IMR-90 (cell line): ENCODE measurements around the gene PMM2. TPM values are rescaled to one million over a fixed set of nuclear protein-coding genes. Genes with fewer than 3 reads are reported as not detected.

ENCODE experiments used
- ATAC-seq: fragments of 200-7000 bp; cut with Tn5 transposase; 2 replicates; pipeline ENCODE4 v1.9.1; 2020; ENCODE audit warnings: low read depth, mild to moderate bottlenecking, moderate library complexity
- BruUV-seq: library from RNA; stranded (reverse); fragments of 400-500 nt; replicated peaks from 2 replicates; lab custom pipeline; 2021; lab: Mats Ljungman, UMichigan
- CTCF ChIA-PET: fragments of 300-600 bp; formaldehyde crosslinking; extraction: SDS; loops from one replicate; lab custom pipeline; 2021; ENCODE audit warnings: antibody characterized with exemption; lab: Yijun Ruan, JAX
- POLR2A ChIA-PET: fragments of 300-600 bp; sonication (Branson Sonifier 250); formaldehyde crosslinking; loops from one replicate; lab custom pipeline; 2022; ENCODE audit warnings: antibody characterized with exemption; ENCODE audit not compliant: unreplicated experiment; lab: Charles Lee
- DNase-seq: peaks from one replicate; pipeline ENCODE4 v3.0.0; 2013
- H2AFZ ChIP-seq: replicated peaks from 2 replicates; pipeline ENCODE3; 2013; ENCODE audit warnings: low read length, mild to moderate bottlenecking; ENCODE audit not compliant: poor library complexity
- H2AK5ac ChIP-seq: 2 replicates; pipeline ENCODE4 v1.6.1; 2013; ENCODE audit warnings: low read depth, low read length, inconsistent platforms
- H2AK9ac ChIP-seq: replicated peaks from 2 replicates; pipeline ENCODE3; 2013; ENCODE audit warnings: mild to moderate bottlenecking, low read depth, low read length, moderate library complexity; ENCODE audit not compliant: poor library complexity
- H2BK120ac ChIP-seq: 2 replicates; pipeline ENCODE4 v1.6.1; 2013; ENCODE audit warnings: low read depth, low read length, inconsistent platforms
- H2BK15ac ChIP-seq: 3 replicates; pipeline ENCODE4 v1.6.1; 2013; ENCODE audit warnings: low read depth, low read length, inconsistent platforms
- H2BK20ac ChIP-seq: 2 replicates; pipeline ENCODE4 v1.6.1; 2013; ENCODE audit warnings: low read depth, mild to moderate bottlenecking, inconsistent platforms, low read length, moderate library complexity
- H2BK5ac ChIP-seq: 2 replicates; pipeline ENCODE4 v1.6.1; 2013; ENCODE audit warnings: mild to moderate bottlenecking, low read depth, low read length, inconsistent platforms; ENCODE audit not compliant: poor library complexity, severe bottlenecking
- H3K14ac ChIP-seq: replicated peaks from 2 replicates; pipeline ENCODE4 v1.6.1; 2013; ENCODE audit warnings: low read depth, low read length, inconsistent platforms
- H3K18ac ChIP-seq: 2 replicates; pipeline ENCODE4 v1.6.1; 2013; ENCODE audit warnings: low read depth, low read length, control low read depth
- H3K23ac ChIP-seq: 2 replicates; pipeline ENCODE4 v1.6.1; 2013; ENCODE audit warnings: low read depth, low read length, inconsistent platforms
- H3K27ac ChIP-seq: 2 replicates; pipeline ENCODE4 v1.5.1; 2013; ENCODE audit warnings: mild to moderate bottlenecking, control low read depth, low read length; ENCODE audit not compliant: insufficient read depth
- H3K27me3 ChIP-seq: 2 replicates; pipeline ENCODE4 v1.6.1; 2013; ENCODE audit warnings: low read length; ENCODE audit not compliant: control insufficient read depth, insufficient read depth
- H3K36me3 ChIP-seq: 2 replicates; pipeline ENCODE4 v1.6.1; 2013; ENCODE audit warnings: low read length, mixed read lengths; ENCODE audit not compliant: control insufficient read depth, insufficient read depth
- H3K4ac ChIP-seq: 2 replicates; pipeline ENCODE4 v1.6.1; 2013; ENCODE audit warnings: low read depth, low read length, inconsistent platforms
- H3K4me1 ChIP-seq: 2 replicates; pipeline ENCODE4 v1.6.1; 2013; ENCODE audit warnings: low read length, mixed read lengths; ENCODE audit not compliant: control insufficient read depth, insufficient read depth
- H3K4me2 ChIP-seq: 2 replicates; pipeline ENCODE4 v1.6.1; 2013; ENCODE audit warnings: low read depth, mild to moderate bottlenecking, control low read depth, low read length, moderate library complexity
- H3K4me3 ChIP-seq: 2 replicates; pipeline ENCODE4 v1.5.1; 2013; ENCODE audit warnings: low read depth, mild to moderate bottlenecking, control low read depth, low read length, moderate library complexity; ENCODE audit not compliant: insufficient read depth
- H3K56ac ChIP-seq: 2 replicates; pipeline ENCODE4 v1.6.1; 2013; ENCODE audit warnings: low read length, inconsistent platforms; ENCODE audit not compliant: insufficient read depth; ENCODE audit errors: extremely low read depth
- H3K79me1 ChIP-seq, 2 experiments: 2 replicates each; pipeline ENCODE4 v1.6.1; 2013; ENCODE audit warnings: low read length in 2 of 2, inconsistent platforms in 1 of 2, low read depth in 1 of 2
- H3K9ac ChIP-seq: 2 replicates; pipeline ENCODE4 v1.6.1; 2013; ENCODE audit warnings: low read depth, low read length, control low read depth
- H3K9me1 ChIP-seq: 2 replicates; pipeline ENCODE4 v1.6.1; 2013; ENCODE audit warnings: low read length, inconsistent platforms; ENCODE audit not compliant: insufficient read depth
- H3K9me3 ChIP-seq: 2 replicates; pipeline ENCODE4 v1.6.1; 2013; ENCODE audit warnings: low read length; ENCODE audit not compliant: control insufficient read depth, insufficient read depth
- H4K20me1 ChIP-seq: 2 replicates; pipeline ENCODE4 v1.6.1; 2013; ENCODE audit warnings: low read length, inconsistent platforms; ENCODE audit not compliant: insufficient read depth
- H4K5ac ChIP-seq: 2 replicates; pipeline ENCODE4 v1.6.1; 2013; ENCODE audit warnings: mild to moderate bottlenecking, low read depth, low read length, control low read depth
- H4K8ac ChIP-seq, 2 experiments: 2 replicates each; pipeline ENCODE4 v1.6.1; 2013; ENCODE audit warnings: low read depth in 2 of 2, low read length in 2 of 2, control low read depth in 1 of 2, inconsistent platforms in 1 of 2
- H4K91ac ChIP-seq: 2 replicates; pipeline ENCODE4 v1.6.1; 2013; ENCODE audit warnings: low read depth, low read length, inconsistent platforms; ENCODE audit not compliant: insufficient read depth
- CEBPB ChIP-seq: IDR thresholded peaks from 2 replicates; pipeline ENCODE4 v1.6.1; 2012; ENCODE audit warnings: low read depth, low read length, improper control_type of control experiment
- CHD1 ChIP-seq: IDR thresholded peaks from 2 replicates; pipeline ENCODE4 v1.6.1; 2012; ENCODE audit warnings: low read depth, low read length, improper control_type of control experiment
- CTCF ChIP-seq: conservative IDR thresholded peaks from 2 replicates; pipeline ENCODE4 v1.5.1; 2012; ENCODE audit warnings: mild to moderate bottlenecking, low read depth, low read length, improper control_type of control experiment
- ELK1 ChIP-seq: fragments of 150-350 bp; IDR thresholded peaks from 2 replicates; pipeline ENCODE4 v1.6.1; 2016; ENCODE audit warnings: low read depth, mild to moderate bottlenecking, low read length, moderate library complexity, borderline replicate concordance
- FOS ChIP-seq: fragments of 150-350 bp; IDR thresholded peaks from 2 replicates; pipeline ENCODE4 v1.6.1; 2016; ENCODE audit warnings: low read depth, low read length
- MAZ ChIP-seq: IDR thresholded peaks from 2 replicates; pipeline ENCODE4 v1.6.1; 2012; ENCODE audit warnings: low read depth, mild to moderate bottlenecking, low read length, improper control_type of control experiment, moderate library complexity, borderline replicate concordance
- MXI1 ChIP-seq: IDR thresholded peaks from 2 replicates; pipeline ENCODE4 v1.6.1; 2012; ENCODE audit warnings: low read depth, mild to moderate bottlenecking, low read length, moderate library complexity, borderline replicate concordance
- NFE2L2 ChIP-seq: fragments of 150-350 bp; IDR thresholded peaks from 2 replicates; pipeline ENCODE4 v1.6.1; 2016; ENCODE audit warnings: low read depth, mild to moderate bottlenecking, low read length
- RCOR1 ChIP-seq: IDR thresholded peaks from 2 replicates; pipeline ENCODE4 v1.6.1; 2012; ENCODE audit warnings: mild to moderate bottlenecking, low read length, improper control_type of control experiment; ENCODE audit not compliant: insufficient replicate concordance
- RFX5 ChIP-seq: IDR thresholded peaks from 2 replicates; pipeline ENCODE4 v1.8.0; 2012; ENCODE audit warnings: low read depth, mild to moderate bottlenecking, low read length, moderate library complexity
- SMC3 ChIP-seq: fragments of 150-350 bp; IDR thresholded peaks from 2 replicates; pipeline ENCODE4 v1.6.1; 2016; ENCODE audit warnings: low read depth, mild to moderate bottlenecking, antibody characterized with exemption, low read length, moderate library complexity
- WGBS, 2 experiments: methylation state at CpG; one replicate each; pipeline versions ENCODE4 v1.1.5 to v1.1.7; 2013; ENCODE audit warnings: missing lambda C conversion rate in 2 of 2; ENCODE audit not compliant: insufficient read length in 1 of 2; ENCODE audit errors: extremely low coverage in 2 of 2; 5-methylcytosine and 5-hydroxymethylcytosine counted together
- dilution Hi-C: fragments of 300-500 bp; cut with HindIII; formaldehyde crosslinking; loops from one replicate; pipeline ENCODE4 v1.14.3; 2018; ENCODE audit warnings: low sequenced_read_pairs; ENCODE audit not compliant: unreplicated experiment
- in situ Hi-C: fragments of 300-500 bp; cut with MboI; formaldehyde crosslinking; loops from 3 replicates; pipeline ENCODE4 v1.14.3; 2019; ENCODE audit warnings: low sequenced_read_pairs, inconsistent platforms, mixed read lengths
- intact Hi-C: fragments of 100-400 bp; cut with micrococcal nuclease; formaldehyde crosslinking; loops from 2 replicates; pipeline ENCODE4 v1.10.0; 2022
- polyA plus RNA-seq, 3 experiments: library from polyadenylated mRNA; depleted of rRNA; stranded (reverse); fragments of >200 nt; gene quantifications; 2 replicates each; pipeline ENCODE4 v1.2.3, GENCODE V29; 2012; ENCODE audit warnings: low replicate concordance in 1 of 3
- total RNA-seq: library from RNA; depleted of rRNA; stranded (reverse); fragments of >200 nt; gene quantifications from 2 replicates; pipeline ENCODE4 v1.2.3, GENCODE V29; 2012

The PMM2 gene
- total and polyA plus RNA-seq, 2 of the 4 experiments (the other 2 are of a cell fraction), result 25.8 to 38.9 TPM

GRCh38 chr16:8776129-8776584, 21.5 kb upstream of the PMM2 start:
- no peak overlapping the region for H3K27ac ChIP-seq
- no peak overlapping the region for H3K23ac ChIP-seq
- H3K14ac ChIP-seq, result no peak overlapping the region
- H3K36me3 ChIP-seq, result no peaks in the 10 kb centered on the region; the same call in 1 of the 2 replicates
- H3K4ac ChIP-seq, result no peak overlapping the region
- no peak overlapping the region for H2BK5ac ChIP-seq
- no peak overlapping the region for H3K18ac ChIP-seq
- dilution Hi-C loops (no loop called here), in situ Hi-C loops (no loop called here), intact Hi-C loops (no loop called here)
- H4K8ac ChIP-seq, result no peak overlapping the region
- no peak overlapping the region for H2BK120ac ChIP-seq
- ChIA-PET POLR2A (no interaction called here), CTCF (no interaction called here)
- no peaks in the 10 kb centered on the region for H3K79me1 ChIP-seq
- H3K9me1 ChIP-seq, result no peaks in the 10 kb centered on the region
- TF ChIP-seq RFX5, result no peak
- no peak for TF ChIP-seq RCOR1
- TF ChIP-seq FOS, result no peak
- no peak for TF ChIP-seq MXI1
- TF ChIP-seq SMC3, result no peak
- no peak for TF ChIP-seq CEBPB
- no peak for TF ChIP-seq CTCF
- no peak for TF ChIP-seq CHD1
- no peak for TF ChIP-seq ELK1
- TF ChIP-seq MAZ, result no peak
- TF ChIP-seq NFE2L2, result no peak
- no peaks in the 10 kb centered on the region for H4K20me1 ChIP-seq
- no peak overlapping the region for H2AK5ac ChIP-seq
- H3K9ac ChIP-seq, result no peak overlapping the region
- H3K9me3 ChIP-seq, result 0 out of 2 replicates have a peak, but pooled peaks cover 2% of the 10 kb centered on the region
- DNase-seq (no peak), ATAC-seq (no peak)
- no peak overlapping the region for H2AFZ ChIP-seq
- no peak overlapping the region for H2AK9ac ChIP-seq
- BruUV-seq, result no TSS peak
- H4K5ac ChIP-seq, result no peak overlapping the region
- H3K4me2 ChIP-seq, result no peak overlapping the region
- WGBS, 2 experiments, result 47% methylated on average over 3 of the region's 12 CpGs; no CpG with 5 or more reads in 1 of the 2 experiments
- H3K27me3 ChIP-seq, result no peaks in the 10 kb centered on the region
- H3K4me1 ChIP-seq, result no peaks in the 10 kb centered on the region
- no peak overlapping the region for H2BK15ac ChIP-seq
- no peak overlapping the region for H4K91ac ChIP-seq
- no peak overlapping the region for H3K56ac ChIP-seq
- no peak overlapping the region for H2BK20ac ChIP-seq
- no peak overlapping the region for H3K4me3 ChIP-seq
